Activated CD4-positive, alpha-beta memory T cell treated with anti-CD3 and anti-CD28 coated beads, Interleukin-2, amount 10 ng/mL, durations not matched to agents 7 days and 5 days (primary cell): Measurements from ENCODE around the gene MGAM2. TPM values are rescaled to one million over a fixed set of nuclear protein-coding genes. Genes with fewer than 3 reads are reported as not detected.

ENCODE experiments used
- total RNA-seq, 2 experiments: library from RNA; stranded (reverse); gene quantifications; one replicate each; pipeline ENCODE4 v1.2.3, GENCODE V29; 2021

The MGAM2 gene
- total RNA-seq, 2 experiments from 2014 or later, result not detected

Other genes with a start within 250 kb of the MGAM2 start
- gene OR9A4, start 195.3 kb upstream of the MGAM2 start, total RNA-seq, result not detected
- gene CLEC5A, start 164.7 kb upstream of the MGAM2 start, total RNA-seq, result not detected
- not detected for gene TAS2R38, start 137.9 kb upstream of the MGAM2 start, total RNA-seq
- gene MGAM, start 115.8 kb upstream of the MGAM2 start, total RNA-seq, result under 1 TPM in 1 of 2 experiments, not detected in 1; 0.18 TPM
- not detected for gene PRSS58, start 146.3 kb downstream of the MGAM2 start, total RNA-seq